Measurements from ENCODE around the gene BICRA. TPM values are rescaled to one million over a fixed set of nuclear protein-coding genes. Genes with fewer than 3 reads are reported as not detected.

Gene BICRA
- total RNA-seq, 1 experiment from 2014 or later: 29.3 TPM

- H2AFZ ChIP-seq (ENCODE audit: low read length): no peak overlapping the region
- DNase-seq: no peak
These were observed 6.3 kb downstream of the BICRA start for GRCh38 chr19:47615230-47615629.

More at GRCh38 chr19:47615230-47615629, 6.3 kb downstream of the BICRA start:
- Mint-ChIP-seq H3K36me3 (ENCODE audit: insufficient read depth in 1 of 3, low read depth in 3 of 3) (peaks cover 5 to 21% (median 10%) of the 10 kb centered on the region in 3 experiments), H3K27me3 (ENCODE audit: low read depth) (no peaks in the 10 kb centered on the region), H3K4me3 (no peak overlapping the region), H3K9me3 (no peaks in the 10 kb centered on the region), H3K27ac (peak overlapping the region in 2 of 3 experiments; percentile 18 to 91; a peak in 3 of 7 replicates), H3K4me1 (peaks cover 60 to 70% of the 10 kb centered on the region in 2 experiments)
- no peaks in the 10 kb centered on the region for H3K27me3 ChIP-seq (ENCODE audit: insufficient read depth, low read length)
- peaks cover 44% of the 10 kb centered on the region; the same call in 1 of the 2 replicates for H3K79me2 ChIP-seq (ENCODE audit: insufficient read depth, low read length)
- no peak overlapping the region for H3K27ac ChIP-seq (ENCODE audit: insufficient read length, low read depth, low read length)
- no peak overlapping the region for H4K91ac ChIP-seq (ENCODE audit: insufficient read length, low read depth, low read length)
- no peak overlapping the region for H2BK20ac ChIP-seq (ENCODE audit: low read depth, low read length, poor library complexity, severe bottlenecking)
- no peak overlapping the region for H3K9ac ChIP-seq (ENCODE audit: extremely low read depth, insufficient read length, low read length)
- H2BK15ac ChIP-seq (ENCODE audit: low read depth, low read length): no peak overlapping the region
- no peak overlapping the region for H4K8ac ChIP-seq (replicated peaks; ENCODE audit: insufficient read length, low read depth, low read length)
- H3K14ac ChIP-seq (ENCODE audit: insufficient read depth, low read length): no peak overlapping the region
- WGBS (ENCODE audit: extremely low coverage, insufficient read length, low lambda C conversion rate): no CpG with 5 or more reads among the region's 7 CpGs
- no peak overlapping the region for H2BK12ac ChIP-seq (ENCODE audit: insufficient read length, low read depth, low read length)
- no peak overlapping the region for H3T11ph ChIP-seq (ENCODE audit: low read length)
- no peak overlapping the region for H3K4me2 ChIP-seq (ENCODE audit: insufficient read depth, insufficient read length, low read length)
- no peak overlapping the region for H2AK5ac ChIP-seq (ENCODE audit: insufficient read length, low read length)
- H3K4me1 ChIP-seq (ENCODE audit: insufficient read depth, low read length): peaks cover 14% of the 10 kb centered on the region; the same call in 1 of the 2 replicates
- no peak overlapping the region for H3K18ac ChIP-seq (ENCODE audit: insufficient read length, low read depth, low read length)
- no peak overlapping the region for H3K23ac ChIP-seq (ENCODE audit: insufficient read length, low read depth, low read length)
- peaks cover 2% of the 10 kb centered on the region for H3K23me2 ChIP-seq (ENCODE audit: insufficient read length, low read depth, low read length, poor library complexity, severe bottlenecking)
- H3K79me1 ChIP-seq (ENCODE audit: insufficient read depth, low read depth, low read length, poor library complexity, severe bottlenecking): peaks cover 7% of the 10 kb centered on the region
- TF ChIP-seq CTCF (conservative IDR thresholded peaks at IDR 0.05): no peak
- H4K5ac ChIP-seq (ENCODE audit: insufficient read length, low read depth, low read length): no peak overlapping the region
- no peak overlapping the region for H3K56ac ChIP-seq (ENCODE audit: insufficient read length, low read depth, low read length)
- no peak overlapping the region for H2BK5ac ChIP-seq (ENCODE audit: insufficient read length, low read length)
- H3K9me3 ChIP-seq (ENCODE audit: control insufficient read depth, low read depth, low read length): no peaks in the 10 kb centered on the region
- no peak overlapping the region for H3K4ac ChIP-seq (ENCODE audit: low read depth, low read length)
- no peaks in the 10 kb centered on the region for H4K20me1 ChIP-seq (ENCODE audit: control insufficient read depth, insufficient read depth, insufficient read length)
- no peak overlapping the region for H2BK120ac ChIP-seq (ENCODE audit: low read depth, low read length, poor library complexity, severe bottlenecking)

Measured in H9 (cell line).